GM19467 (cell line): ENCODE measurements around the gene REV3L.
A peak's percentile ranks its signal among the peaks of the same experiment; 100 is the strongest.
"Not testable (repeated sequence)": the region's sequence is repeated elsewhere in the genome, so short reads cannot be mapped to it uniquely, and the experiment has no call there.

Experiments
- ATAC-seq: cut with Tn5 transposase; IDR thresholded peaks from one replicate; pipeline ENCODE4 v1.9.1; 2021; ENCODE audit warnings: mild to moderate bottlenecking, moderate library complexity; ENCODE audit not compliant: unreplicated experiment

Gene REV3L

DNA sequence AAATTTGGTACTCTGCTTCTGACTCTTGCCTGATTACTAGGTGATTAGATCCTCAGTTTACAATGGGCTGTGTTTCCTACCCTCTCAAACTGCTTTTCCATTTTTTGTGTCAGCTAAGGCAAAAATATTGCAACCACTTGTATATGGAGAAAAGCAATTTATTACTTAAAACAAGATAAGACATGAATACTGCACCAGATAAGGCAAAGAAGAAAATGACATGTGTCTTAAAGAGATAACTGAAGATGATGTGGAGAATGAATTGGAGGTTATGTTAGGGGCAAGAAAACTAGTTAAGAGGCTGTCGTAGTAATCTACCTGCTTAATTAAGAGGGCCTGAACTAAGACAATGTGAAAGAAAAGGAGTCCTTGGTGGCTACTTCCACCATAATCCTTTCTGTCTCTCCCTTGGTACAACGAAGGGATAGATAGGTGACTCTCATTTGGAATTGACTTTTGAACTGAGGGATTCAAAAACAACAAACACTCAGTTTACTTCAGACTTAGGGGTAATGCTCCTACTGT is 16.3 kb upstream of the REV3L start:
- ATAC-seq = no peak

DNA sequence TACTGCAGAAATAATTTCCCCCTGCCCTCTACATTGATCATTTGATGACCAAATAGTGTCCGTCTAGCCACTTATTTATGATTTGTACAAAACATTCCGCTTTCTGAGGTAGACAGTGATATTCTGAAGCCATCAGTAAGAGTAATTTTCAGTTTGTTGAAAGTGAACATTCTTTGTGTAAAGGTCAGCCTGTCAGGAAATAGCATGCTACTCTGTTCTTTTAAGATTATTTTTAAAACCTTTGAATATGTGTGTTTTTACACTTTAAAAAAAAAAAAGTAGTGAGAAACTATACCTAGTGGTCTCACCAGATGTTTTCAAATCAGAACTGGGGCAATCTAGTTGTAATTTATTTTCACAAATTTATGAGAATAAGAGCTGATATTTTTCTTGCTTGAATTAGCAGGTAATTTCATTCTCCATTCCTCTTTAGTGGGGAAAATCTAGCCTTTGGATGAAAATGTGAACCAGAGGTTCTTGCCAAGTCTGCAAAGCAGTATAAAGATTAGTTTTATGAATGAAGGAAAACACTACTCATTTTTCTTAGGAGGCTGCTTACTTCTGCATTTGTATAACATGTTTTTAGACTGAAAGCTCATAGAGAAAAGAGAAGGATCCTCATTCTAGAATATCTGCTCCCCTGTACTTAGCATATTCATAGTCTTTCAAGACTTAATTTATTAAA is 12.1 kb upstream of the REV3L start:
- no peak for ATAC-seq

DNA sequence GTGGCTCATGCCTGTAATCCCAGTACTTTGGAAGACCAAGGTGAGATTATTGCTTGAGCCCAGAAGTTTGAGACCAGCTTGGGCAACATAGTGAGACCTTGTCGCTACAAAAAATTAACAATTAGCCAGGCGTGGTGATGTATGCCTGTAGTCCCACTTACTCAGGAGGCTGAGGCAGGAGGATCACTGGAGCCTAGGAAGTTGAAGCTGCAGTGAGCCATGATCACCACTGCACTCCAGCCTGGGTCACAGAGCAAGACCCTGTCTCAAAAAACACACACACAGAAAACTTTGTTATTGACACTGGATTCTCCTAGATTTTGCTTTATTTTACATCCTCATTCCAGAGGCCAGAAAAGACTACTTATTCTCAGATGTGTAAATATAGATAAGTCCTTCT is 9.5 kb upstream of the REV3L start:
- ATAC-seq = no peak

DNA sequence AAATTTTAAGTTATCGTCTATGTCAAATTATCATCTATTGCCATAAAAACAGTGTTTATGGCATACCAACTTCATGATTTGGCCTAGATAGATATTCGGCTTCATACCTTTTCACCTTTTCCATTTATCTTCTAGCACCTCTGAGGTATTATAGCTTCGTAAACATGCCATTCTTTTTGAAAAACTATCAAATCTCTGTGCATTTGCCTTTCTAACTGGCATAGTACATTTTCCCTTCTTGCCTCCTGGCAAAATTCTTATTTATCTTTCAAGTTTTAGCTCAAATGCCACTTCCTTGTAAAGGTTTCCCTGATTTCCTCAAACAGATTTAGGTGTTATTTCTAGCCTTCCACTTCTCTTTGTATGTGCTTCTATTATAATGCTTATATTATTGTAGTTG is 7.0 kb upstream of the REV3L start:
- ATAC-seq = no peak

DNA sequence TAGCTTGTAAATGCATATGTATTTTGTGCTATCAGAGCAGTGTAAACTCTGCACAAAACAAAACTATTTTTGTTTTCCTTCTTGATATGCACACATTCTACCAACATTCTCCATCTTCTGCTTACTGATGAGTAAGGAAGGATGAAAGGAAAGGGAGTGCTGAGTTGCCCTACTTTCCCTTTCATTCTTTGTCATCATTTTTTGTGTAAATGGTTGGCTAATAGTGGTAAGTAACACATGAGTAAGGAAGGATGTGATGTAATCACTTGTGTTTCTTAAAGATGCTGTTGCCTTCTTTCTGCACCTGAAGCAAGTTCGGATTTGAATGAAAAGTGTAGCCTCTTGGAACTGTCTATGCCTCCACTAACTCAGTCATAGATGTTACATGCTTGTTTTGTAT is 4.6 kb upstream of the REV3L start:
- ATAC-seq = no peak

DNA sequence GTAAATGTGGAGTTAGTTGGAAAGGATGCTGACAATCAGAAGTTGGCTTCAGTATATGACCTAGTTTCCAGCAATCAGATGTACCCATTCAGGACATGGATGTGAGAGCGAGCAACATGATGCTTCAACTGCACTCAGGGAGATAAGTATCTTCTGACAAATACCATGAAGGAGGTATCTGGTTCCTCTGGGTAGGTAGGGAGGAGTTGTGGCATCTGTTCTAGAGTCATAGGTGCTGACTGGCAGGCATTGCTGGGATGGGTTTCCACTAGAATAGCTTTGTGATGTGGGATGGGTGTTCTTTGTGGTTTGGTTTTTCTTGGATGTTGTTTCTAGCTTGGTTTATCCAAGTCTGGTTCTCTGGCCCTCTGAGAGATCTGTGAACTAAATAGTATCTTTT is 3.9 kb upstream of the REV3L start:
- ATAC-seq = no peak

DNA sequence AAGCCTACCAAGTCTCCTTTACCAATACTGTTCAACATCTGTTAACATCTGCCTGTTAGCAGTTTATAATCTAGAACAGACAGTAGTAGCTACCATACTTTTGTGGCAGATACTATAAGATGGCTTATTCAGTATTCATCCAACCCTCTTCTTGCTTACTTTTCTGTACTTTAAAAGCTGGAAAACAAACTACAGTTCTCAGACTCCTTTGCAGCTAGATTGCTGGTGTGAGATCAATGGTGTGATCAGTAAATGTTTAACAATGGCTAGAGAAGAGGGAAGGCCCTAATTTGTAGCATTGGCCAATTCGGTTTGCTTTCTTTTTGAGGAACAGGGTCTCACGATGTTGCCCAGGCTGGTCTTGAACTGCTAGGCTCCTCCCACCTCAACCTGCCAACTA is 3.5 kb upstream of the REV3L start:
- no peak for ATAC-seq

DNA sequence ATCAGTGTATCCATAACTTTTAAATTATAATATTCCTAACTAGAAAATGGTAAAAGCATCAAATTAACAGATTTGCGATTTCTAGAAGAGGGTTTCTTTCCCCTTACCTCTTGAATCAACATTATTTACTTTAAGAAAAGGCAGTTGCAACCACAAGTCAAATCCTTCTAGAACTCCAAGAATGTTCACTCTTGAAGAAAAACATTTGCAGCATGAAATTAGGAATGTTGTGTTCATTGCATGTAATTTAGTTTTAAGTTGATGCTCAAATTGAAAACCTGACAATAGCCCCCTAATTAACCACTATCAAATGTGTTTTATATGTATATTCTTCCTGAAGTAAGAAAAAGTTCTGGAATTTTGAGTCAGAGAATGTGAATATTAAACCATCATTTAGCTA is 2.3 kb upstream of the REV3L start:
- ATAC-seq = no peak

DNA sequence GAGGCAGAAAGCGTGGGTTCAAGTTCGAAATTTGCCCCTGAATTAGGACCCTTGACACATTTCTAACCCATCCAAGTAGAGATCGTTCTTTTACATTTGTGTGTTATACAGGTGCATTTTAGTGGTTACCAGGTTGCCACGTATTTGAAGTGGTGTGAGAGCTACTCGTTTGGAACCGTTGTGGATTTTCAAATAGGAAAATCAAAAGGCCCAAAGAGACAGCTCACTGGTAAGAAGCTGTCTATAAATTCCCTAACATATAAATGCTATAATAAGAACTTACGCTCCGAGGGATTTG is 1.6 kb upstream of the REV3L start:
- no peak for ATAC-seq

DNA sequence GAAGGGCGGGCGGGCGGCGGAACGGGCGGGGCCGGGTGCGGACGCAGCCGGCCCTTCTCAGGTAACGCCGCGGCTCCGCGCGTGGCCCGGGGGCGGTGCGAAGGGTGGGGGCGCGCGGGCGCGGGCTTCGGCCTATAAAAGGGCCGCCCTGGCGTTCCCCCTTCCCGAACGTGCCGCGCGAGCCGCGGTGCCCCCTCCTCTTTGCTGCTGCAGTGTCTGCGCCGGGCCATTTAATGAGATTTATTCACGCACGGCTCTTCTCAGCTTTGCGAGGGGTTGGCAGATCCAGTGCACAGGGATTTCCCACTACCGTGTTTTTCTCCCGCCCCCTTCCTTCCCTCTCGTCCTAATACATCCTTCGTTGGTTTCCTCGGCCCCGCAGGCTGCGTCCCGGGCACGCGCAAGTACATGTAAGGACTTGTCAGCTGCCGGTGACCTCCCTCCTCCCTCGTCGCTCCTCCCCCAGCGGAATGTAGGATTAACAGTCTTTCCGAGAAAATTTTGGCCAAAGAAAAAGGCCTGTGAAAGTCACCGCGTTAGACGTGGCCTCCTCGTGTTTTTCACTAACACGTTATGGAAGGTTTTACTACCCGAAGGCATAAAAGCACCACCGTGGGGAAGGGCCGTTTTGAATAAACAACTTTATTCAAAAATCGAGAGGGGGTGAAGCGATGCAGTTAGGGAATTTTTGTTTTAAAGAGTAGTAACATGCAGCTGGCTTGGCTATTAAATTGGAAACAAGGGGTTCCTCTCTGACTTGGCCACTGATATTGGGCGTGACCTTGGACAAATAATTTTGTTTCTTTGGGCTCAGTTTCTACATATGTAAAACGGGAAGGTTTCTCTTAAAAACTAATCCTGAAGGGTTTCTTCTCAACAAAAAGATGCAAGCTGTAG is 966 bp upstream of the REV3L start:
- ATAC-seq = peak; percentile 55

DNA sequence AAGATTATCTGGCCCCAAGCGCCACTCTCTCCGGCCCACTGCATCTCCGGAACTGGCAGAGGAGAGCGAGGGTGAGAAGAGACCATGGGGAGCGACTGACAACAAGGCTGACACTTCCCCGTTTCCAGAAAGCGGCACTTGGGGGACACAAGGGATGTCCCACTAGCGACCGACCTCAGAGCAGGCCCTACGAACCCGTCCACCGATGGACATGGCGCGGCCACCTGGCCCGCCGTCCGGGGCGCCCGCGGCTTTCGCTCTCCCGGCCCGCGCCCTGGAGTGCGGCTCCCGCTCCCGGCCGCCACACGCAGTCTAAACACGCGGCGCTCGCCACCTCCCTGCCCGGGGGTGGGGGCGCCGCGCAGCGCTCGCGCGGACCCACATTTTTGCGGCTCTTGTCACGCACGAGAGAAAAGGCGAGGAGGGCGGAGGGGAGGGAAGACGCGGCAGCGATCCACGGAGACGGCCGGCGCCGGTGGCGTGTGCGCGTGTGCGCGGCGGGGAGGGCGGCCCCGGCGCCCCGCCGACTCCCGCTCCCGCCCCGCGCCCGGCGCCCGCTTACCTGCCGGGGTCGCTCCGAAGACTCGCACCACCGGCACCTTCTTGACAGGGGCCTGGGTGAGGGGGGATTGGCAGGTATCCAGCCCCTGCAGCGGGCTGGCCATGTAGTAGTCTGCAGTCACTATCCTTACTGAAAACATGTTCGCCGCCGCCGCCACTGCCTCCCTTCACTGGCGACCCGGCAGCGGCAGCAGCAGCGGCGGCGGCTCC is 645 bp downstream of the REV3L start:
- peak; percentile 22 for ATAC-seq

DNA sequence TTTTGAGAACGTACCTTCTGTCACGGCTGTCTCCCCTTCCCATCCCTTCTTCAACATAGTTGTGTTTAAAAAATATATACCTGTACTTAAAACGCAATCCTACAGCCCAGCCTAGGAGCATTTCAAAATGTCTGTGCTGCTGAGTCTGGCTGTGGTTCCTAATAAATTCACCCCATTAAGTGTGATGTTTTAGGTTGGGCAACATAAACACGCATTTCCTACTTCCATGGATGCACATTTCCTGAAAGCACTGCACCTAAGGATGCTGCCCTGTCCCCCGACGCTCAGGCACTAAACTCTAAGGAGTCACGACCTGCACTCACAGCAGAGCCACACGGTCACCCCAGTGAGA is 1.2 kb downstream of the REV3L start:
- ATAC-seq = no peak

DNA sequence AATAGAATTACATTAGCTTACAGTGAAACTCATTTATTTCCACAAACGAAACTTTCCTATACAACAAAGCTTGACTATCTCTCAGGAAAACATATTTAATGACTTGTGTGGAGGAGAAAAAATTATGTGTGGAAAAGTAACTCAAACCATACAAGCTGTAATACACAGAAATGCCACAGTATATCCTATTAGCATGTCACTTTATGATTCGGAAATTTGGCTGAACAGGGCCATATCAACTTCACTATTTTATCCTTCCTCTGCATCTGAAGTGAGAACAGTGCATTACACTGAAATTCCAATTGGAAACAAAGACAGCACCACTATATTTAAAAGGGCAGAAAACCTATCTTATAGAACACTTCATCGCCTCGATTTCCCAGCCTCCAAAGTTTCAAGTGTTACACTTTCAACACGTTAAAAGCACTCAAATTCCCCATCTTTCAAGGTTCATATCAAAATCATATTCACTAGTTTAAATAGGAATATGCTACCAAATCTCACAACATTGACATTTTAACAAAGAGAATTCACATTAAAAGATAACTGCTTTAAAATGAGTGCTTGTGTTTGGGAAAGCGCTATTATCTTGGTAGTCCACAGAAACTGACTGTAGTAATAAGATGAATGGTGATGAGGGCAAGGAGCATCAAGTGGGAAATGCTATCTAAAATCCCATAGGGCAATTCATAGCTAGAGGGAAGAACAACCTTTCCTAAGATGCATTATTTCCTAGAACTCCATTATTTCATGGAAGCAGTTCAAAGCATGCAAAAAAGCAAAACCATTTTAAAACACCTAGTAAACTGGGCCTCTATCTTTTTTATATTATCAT is 1.8 kb downstream of the REV3L start:
- no peak for ATAC-seq

DNA sequence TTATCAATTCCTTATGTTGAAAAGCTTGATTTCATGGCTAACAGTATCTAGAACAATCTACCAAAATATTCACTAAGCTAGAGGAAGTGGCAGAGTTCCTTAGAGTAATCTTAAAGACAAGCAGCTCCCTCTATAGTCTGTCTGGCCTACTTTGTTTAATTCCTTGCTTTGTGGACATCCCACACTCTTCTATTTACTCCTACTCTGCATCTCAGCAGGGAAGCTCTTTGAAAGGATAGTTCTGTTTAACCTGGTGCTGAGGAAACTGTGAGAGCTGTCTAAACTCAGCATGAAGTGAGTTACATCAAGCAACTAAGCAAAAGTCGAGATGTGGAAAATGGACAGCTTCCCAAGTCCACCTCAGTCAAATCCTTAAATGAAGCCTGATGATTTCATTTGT is 4.3 kb downstream of the REV3L start:
- no peak for ATAC-seq

DNA sequence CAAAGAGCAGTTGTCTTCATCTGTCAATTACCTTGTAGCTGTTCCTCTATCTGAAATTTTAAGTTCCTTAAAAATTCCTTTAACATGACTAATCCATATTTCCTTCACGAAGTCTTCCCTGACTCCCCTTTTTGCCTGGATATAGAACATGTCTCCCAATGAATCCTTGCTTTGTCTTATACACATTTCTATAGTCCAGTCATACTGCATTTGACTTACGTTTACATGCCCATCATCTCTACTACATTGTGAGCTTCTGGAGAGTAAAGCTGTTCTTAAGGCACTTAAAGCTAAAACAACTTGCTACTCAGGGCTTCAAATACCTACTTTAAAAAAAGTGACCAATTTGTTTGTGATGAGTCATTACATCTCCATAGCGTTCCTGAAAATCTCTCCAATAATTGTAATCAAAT is 4.9 kb downstream of the REV3L start:
- no peak for ATAC-seq

DNA sequence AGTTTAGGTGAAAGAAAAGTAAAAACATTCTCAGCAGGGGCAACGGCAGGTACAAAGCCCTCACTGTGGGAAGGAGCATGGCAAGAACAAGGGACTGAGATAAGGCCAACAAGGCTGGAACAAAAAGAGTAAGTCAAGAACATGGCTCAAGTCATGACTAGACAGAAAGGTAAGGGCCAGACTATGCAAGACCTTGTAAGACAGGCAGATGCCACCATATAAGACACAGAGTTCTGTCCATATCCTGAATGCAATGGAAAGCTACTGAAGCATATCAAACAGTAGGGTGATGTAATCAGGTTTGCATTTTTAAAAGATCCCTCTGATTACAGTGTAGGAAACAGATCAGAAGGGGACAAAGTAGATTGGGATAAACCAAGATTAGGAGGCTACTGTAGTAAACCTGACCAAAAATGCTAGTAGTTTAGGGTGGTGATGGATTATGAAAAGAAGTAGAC is 5.5 kb downstream of the REV3L start:
- no peak for ATAC-seq

DNA sequence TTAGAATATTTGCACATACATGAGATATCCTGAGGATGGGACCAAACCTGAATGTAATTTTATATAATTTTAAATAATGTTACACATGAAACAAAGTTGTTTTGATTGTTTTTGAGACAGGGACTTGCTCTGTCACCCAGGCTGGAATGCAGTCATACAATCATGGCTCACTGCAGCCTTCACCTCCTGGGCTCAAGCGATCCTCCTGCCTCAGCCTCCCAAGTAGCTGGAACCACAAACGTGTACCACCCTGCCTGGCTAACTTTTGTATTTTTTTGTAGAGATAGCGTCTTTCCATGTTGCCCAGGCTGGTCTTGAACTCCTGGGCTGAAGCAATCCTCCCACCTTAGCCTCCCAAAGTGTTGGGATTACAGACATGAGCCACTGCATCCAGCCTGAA is 7.0 kb downstream of the REV3L start:
- not testable (repeated sequence) for ATAC-seq

DNA sequence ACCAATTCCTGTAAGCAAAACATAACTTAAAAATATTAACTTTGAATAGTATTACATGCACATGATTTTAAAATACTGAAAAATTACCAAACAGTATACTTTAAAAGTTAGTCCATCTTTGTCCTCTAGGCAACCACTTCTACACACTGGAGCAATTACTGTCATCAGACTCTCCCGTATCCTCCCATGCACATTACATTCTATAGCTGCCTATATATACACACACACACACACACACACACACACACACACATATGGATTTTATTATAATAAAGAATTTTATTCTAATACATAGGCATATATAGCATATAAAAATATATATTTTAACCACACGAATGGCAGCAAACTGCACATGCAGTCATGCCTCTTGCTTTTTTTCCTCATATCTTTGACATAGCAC is 8.2 kb downstream of the REV3L start:
- no peak for ATAC-seq

DNA sequence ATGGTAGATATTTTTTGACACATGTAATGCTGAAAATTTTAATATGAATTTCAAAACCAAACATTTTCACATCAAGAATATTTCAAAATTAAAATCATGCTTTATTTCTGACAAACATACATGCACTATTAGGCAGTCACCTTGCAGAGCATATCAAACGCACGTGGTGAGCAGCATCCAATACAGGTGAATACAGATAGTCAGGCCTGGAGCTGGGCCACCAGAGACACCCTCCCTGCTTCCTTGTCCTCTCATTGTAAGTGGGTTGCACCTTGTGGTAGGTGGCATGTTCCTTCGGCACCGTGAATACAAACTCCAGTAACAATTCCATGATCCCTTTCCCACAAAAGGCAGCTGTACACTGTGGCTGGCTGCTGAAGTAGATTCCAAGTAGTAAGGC is 8.9 kb downstream of the REV3L start:
- ATAC-seq = no peak

DNA sequence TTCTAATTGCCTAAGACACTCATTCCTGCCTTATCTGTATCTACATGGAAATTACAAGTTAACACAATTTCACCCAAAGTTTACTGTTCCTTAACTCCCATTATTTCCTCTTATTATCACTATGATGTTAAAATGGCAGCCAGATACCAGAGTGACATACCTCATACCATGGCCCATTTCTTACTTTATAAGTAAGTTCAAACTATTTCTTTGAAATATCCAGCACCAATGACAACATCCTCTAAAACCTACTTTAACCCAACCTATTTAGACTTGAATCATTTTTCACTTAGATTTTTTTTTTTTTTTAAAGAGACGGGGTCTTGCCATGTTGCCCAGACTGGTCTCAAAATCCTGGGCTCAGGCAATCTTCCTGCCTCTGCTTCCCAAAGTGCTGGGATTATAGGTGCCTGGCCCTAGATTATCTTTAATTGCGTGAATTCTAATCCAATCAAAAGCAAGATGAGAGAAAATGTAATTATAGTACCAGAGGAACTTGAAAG is 10.0 kb downstream of the REV3L start:
- no peak for ATAC-seq

DNA sequence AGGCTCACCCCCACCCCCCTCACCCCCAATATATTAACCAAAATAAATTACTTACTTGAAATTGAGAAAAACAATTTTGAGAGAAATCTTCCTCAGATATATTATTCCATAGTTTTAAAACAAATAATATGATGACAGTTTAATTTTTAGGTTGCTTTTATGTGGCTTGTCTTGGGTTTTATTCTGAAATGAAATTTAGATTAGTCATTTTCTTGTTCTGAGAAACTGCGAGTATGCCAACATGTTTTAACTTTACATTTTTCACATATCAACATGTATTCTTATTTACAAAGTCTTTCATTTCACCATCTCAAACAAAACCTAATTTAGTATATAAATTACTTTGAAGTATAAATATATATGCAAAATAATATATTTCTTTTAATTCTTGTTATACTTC is 11.1 kb downstream of the REV3L start:
- no peak for ATAC-seq
